Mucosa of descending colon (tissue), 3 donors: ENCODE data around the gene LRRK1. TPM values are rescaled to one million over a fixed set of nuclear protein-coding genes. Genes with fewer than 3 reads are reported as not detected.

Experiments used
- ATAC-seq: fragments of 200-7000 bp; cut with Tn5 transposase; one replicate; pipeline ENCODE4 v1.9.1; 2020; ENCODE audit warnings: mild to moderate bottlenecking, moderate library complexity
- DNase-seq, 3 donors: peaks; one replicate each; pipeline ENCODE4 v3.0.0-alpha.2; 2020
- H3K36me3 ChIP-seq: fragments of 200-600 bp; one replicate; pipeline ENCODE4 v1.8.0; 2021; ENCODE audit warnings: low read depth, mild to moderate bottlenecking
- H3K4me1 ChIP-seq: fragments of 200-600 bp; one replicate; pipeline ENCODE4 v1.8.0; 2021; ENCODE audit warnings: low read depth, mild to moderate bottlenecking
- H3K4me3 ChIP-seq: fragments of 200-600 bp; one replicate; pipeline ENCODE4 v1.8.0; 2021; ENCODE audit warnings: mild to moderate bottlenecking
- H3K9me3 ChIP-seq: fragments of 200-600 bp; one replicate; pipeline ENCODE4 v1.8.0; 2021; ENCODE audit warnings: mild to moderate bottlenecking
- CTCF ChIP-seq: fragments of 200-600 bp; IDR thresholded peaks from one replicate; pipeline ENCODE4 v1.8.0; 2022; ENCODE audit warnings: antibody characterized with exemption, mild to moderate bottlenecking
- intact Hi-C, 2 donors: fragments of 100-400 bp; cut with DNase I in 1 of 2; cut with micrococcal nuclease in 1 of 2; formaldehyde crosslinking; loops; one replicate each; pipeline versions ENCODE4 v1.11.0 to v1.11.1; 2022; cut with DNase I, micrococcal nuclease
- total RNA-seq, 3 donors: library from RNA; stranded (reverse); fragmentation: NEBNext Ultra II Directional in 2 of 3; extraction: Animal tissue kit (Norgen Biotek cat#: 25700) in 2 of 3; gene quantifications; one replicate each; pipeline versions ENCODE4 v1.2.1 to v1.2.4, GENCODE V29; 2021 to 2023
- donor health status: DM: no; HTN: no; CAD: no; lungs with moderate emphysema.
- donor health status: DM: no; HTN: no; CAD: no.
- donor health status: DM: no; HTN: yes; CAD: no.

Gene LRRK1
- total RNA-seq, 3 donors from 2014 or later: 43.7 to 60.1 (median 50.6) TPM

- DNase-seq (no peak), ATAC-seq (no peak)
- TF ChIP-seq CTCF: no peak
- no peaks in the 10 kb centered on the region for H3K9me3 ChIP-seq
- intact Hi-C loops: no loop called here
- H3K4me1 ChIP-seq: no peaks in the 10 kb centered on the region
- no peak overlapping the region for H3K4me3 ChIP-seq
- no peaks in the 10 kb centered on the region for H3K36me3 ChIP-seq
These were observed 125.6 kb downstream of the LRRK1 start for GRCh38 chr15:101044625-101045235.

GRCh38 chr15:101045236-101045646 is 126.1 kb downstream of the LRRK1 start:
- no peak for TF ChIP-seq CTCF
- Histone ChIP-seq H3K4me1 (no peaks in the 10 kb centered on the region), H3K9me3 (no peaks in the 10 kb centered on the region), H3K36me3 (no peaks in the 10 kb centered on the region), H3K4me3 (no peak overlapping the region)
- DNase-seq: no peak
- intact Hi-C loops: no loop called here
- no peak for ATAC-seq

- no peak for DNase-seq
- Histone ChIP-seq H3K9me3 (no peaks in the 10 kb centered on the region), H3K4me1 (no peaks in the 10 kb centered on the region), H3K36me3 (no peaks in the 10 kb centered on the region), H3K4me3 (no peak overlapping the region)
- intact Hi-C loops: no loop called here
- no peak for ATAC-seq
- TF ChIP-seq CTCF: no peak
These were observed 126.9 kb downstream of the LRRK1 start for GRCh38 chr15:101045835-101046691.

- no peaks in the 10 kb centered on the region for H3K36me3 ChIP-seq
- intact Hi-C loops: no loop called here
- DNase-seq (no peak), ATAC-seq (no peak)
- H3K4me1 ChIP-seq: no peaks in the 10 kb centered on the region
- H3K4me3 ChIP-seq: no peak overlapping the region
- no peak for TF ChIP-seq CTCF
- H3K9me3 ChIP-seq: no peaks in the 10 kb centered on the region
These were observed 127.7 kb downstream of the LRRK1 start for GRCh38 chr15:101046826-101047225.

- Histone ChIP-seq H3K9me3 (no peaks in the 10 kb centered on the region), H3K4me1 (no peaks in the 10 kb centered on the region), H3K4me3 (no peak overlapping the region), H3K36me3 (no peaks in the 10 kb centered on the region)
- ATAC-seq: no peak
- no peak for DNase-seq
- TF ChIP-seq CTCF: no peak
- intact Hi-C loops: no loop called here
These were observed 128.2 kb downstream of the LRRK1 start for GRCh38 chr15:101047301-101047781.
